Mucosa of stomach (tissue), 1 donor: ENCODE data around the gene FAP.

Source experiments
- H3K27me3 ChIP-seq: one replicate; pipeline ENCODE4 v1.7.0; 2013; ENCODE audit warnings: mild to moderate bottlenecking, low read length; ENCODE audit not compliant: control insufficient read depth, insufficient read depth
- H3K36me3 ChIP-seq: one replicate; pipeline ENCODE4 v1.7.0; 2013; ENCODE audit warnings: low read length; ENCODE audit not compliant: control insufficient read depth, insufficient read depth
- H3K4me1 ChIP-seq: one replicate; pipeline ENCODE4 v1.7.0; 2013; ENCODE audit warnings: mild to moderate bottlenecking, low read length; ENCODE audit not compliant: control insufficient read depth, insufficient read depth
- H3K4me3 ChIP-seq: one replicate; pipeline ENCODE4 v1.7.0; 2013; ENCODE audit warnings: low read length
- H3K9ac ChIP-seq: one replicate; pipeline ENCODE4 v1.7.0; 2013; ENCODE audit warnings: mild to moderate bottlenecking, low read length, moderate library complexity
- H3K9me3 ChIP-seq: one replicate; pipeline ENCODE4 v1.7.0; 2013; ENCODE audit warnings: mild to moderate bottlenecking, low read length, moderate library complexity; ENCODE audit not compliant: control insufficient read depth
- donor health status: Pancreatic carcinoma.

The FAP gene

DNA sequence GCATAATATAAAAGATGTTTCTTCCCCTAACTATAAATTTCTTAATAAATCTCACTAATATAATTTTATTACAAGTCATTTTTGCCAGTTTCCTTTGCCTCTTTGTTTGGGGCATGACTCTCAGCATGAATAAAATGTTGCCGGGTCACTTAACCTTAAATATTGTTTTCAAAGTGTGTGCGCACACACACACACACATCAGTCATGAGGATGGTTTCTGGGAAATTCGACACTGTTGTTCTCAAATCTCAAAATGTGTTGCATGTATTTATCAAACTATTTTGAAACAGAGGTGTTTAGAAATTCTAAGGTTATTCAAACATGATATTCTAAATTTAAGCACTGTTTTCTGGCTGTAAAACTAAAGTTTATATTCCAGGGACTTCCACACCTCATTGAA lies 31.5 kb downstream of the FAP start:
- Histone ChIP-seq H3K4me3 (no peak overlapping the region), H3K27me3 (no peaks in the 10 kb centered on the region), H3K4me1 (no peaks in the 10 kb centered on the region), H3K9me3 (no peaks in the 10 kb centered on the region), H3K9ac (no peak overlapping the region), H3K36me3 (no peaks in the 10 kb centered on the region)

DNA sequence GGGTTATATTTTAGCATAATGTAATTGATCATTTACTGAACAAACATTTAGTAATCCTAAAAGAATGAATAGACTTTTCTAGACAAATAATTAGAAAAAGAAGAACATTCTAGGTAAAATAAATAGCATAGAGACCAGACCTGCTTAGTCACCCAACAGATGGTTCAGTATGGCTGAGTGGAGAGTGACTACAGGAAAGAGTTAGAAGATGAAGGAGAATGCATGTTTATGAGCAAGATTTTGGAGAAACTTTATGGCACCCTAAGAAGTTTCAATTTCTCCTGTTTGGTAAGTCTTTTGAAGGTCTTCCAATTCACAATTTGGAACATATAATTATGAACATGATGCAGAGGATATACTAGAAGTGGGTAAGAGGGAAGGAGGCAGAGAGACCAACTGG lies 32.9 kb downstream of the FAP start:
- Histone ChIP-seq H3K9ac (no peak overlapping the region), H3K9me3 (no peaks in the 10 kb centered on the region), H3K4me3 (no peak overlapping the region), H3K27me3 (no peaks in the 10 kb centered on the region), H3K4me1 (no peaks in the 10 kb centered on the region), H3K36me3 (no peaks in the 10 kb centered on the region)

DNA sequence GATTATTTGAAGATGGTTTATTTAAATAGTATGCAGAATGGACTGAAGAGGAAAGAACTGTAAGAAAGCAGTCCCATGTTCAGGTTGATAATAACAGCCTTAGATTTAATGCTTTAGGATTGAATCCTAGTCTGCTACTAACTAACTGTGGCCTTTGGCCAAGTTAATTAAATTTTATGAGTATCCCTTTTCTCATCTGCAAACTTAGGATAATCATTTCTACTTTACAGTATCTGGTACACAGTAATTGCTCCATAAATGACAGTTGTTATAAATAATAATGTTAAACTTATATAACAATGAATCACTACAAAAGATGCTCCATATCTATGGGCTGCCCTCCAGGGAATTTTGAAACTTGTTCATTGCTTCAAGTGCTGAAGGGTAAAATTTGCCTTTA lies 41.0 kb downstream of the FAP start:
- Histone ChIP-seq H3K4me3 (no peak overlapping the region), H3K4me1 (no peaks in the 10 kb centered on the region), H3K36me3 (no peaks in the 10 kb centered on the region), H3K27me3 (no peaks in the 10 kb centered on the region), H3K9ac (no peak overlapping the region), H3K9me3 (no peaks in the 10 kb centered on the region)

DNA sequence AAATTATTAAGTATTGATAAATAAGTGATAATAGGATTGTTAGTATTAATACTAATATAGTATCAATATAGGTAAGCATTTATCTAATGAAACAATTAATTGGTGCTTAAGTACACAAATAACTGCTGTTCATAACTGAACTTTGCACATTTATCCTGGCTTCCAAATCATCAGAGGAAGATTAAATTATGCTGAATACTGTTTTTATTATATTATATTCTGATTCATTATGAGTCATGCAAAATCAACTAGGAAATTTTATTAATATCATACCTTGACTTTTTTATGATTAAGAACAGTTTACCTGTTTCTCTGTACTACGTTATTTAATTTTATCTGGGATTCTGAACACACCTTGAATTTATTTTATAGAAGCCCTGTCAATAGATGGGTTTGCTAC lies 42.6 kb downstream of the FAP start:
- Histone ChIP-seq H3K4me3 (no peak overlapping the region), H3K9ac (no peak overlapping the region), H3K4me1 (no peaks in the 10 kb centered on the region), H3K27me3 (no peaks in the 10 kb centered on the region), H3K36me3 (no peaks in the 10 kb centered on the region), H3K9me3 (no peaks in the 10 kb centered on the region)

DNA sequence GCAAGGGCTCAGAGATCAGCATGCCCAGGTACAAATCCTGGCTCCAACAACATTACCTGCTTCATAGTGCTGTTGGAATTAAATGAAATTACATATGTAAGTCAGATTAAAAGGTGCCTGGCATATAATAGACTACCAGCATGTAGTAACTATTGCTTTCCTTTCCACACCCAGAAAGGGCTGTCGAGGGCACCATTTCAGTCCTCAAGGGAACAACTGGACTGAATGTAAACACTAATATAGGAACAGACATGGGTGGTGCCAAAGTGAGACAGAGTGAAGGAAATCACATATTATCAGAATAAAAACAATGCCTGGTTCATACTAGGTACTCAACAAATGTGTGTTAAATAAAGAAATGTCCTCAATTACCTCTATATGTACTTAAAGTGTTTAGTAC lies 43.3 kb downstream of the FAP start:
- Histone ChIP-seq H3K36me3 (no peaks in the 10 kb centered on the region), H3K27me3 (no peaks in the 10 kb centered on the region), H3K9ac (no peak overlapping the region), H3K4me1 (no peaks in the 10 kb centered on the region), H3K4me3 (no peak overlapping the region), H3K9me3 (no peaks in the 10 kb centered on the region)

DNA sequence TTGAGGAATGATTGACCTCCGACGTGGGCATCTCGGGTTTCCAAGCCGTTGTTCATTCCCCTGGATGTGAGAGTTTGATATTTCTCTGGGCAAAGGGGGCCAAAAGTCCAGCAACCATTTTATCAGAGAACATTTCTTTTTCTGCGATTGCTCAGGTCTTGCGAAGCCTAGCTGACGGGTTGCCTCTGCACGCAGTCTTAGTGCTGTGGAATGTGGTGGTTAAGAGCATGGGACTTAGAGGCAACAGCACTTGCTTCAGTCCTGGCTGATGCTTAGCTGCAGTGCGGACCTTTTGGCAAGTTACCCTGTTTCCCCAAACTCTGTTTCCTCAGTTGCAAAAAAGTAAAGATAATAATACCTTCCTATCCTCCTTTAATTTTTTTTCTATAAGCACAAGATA lies 45.0 kb downstream of the FAP start:
- Histone ChIP-seq H3K4me3 (no peak overlapping the region), H3K27me3 (no peaks in the 10 kb centered on the region), H3K9ac (no peak overlapping the region), H3K4me1 (no peaks in the 10 kb centered on the region), H3K36me3 (no peaks in the 10 kb centered on the region), H3K9me3 (no peaks in the 10 kb centered on the region)

DNA sequence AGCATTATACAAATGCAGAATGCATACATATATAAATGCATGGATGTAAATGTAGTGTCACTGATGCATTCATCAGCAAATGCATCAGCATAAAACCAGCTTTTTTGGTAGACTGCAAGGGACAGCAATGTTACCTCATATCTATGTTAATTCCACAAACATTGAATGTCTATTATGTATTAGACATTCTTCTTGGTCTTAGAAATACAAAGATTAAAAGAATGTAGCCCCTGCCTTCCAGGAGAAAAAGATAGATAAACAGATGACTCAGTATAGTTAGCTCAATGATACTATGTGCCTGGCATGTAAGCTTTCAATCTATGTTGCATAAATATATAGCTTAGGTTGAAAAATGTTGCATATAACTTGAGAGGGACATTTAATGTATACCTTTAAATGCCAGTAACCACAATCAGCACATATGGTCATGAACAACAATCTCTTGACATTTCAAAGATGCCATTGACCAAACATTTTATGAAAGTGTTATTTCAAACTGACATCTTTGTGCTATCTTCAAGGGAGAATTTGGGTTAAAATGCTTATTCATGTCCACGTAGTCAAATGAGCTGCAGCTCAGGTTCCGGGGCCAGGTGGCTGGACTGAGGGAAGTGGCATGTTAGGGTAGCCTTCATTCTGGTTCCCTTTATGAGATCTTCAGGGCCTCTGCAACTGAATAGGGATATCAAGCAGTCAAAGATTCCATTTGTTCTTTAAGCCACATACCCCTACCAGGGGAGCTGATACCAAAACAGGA lies 46.0 kb downstream of the FAP start:
- no peaks in the 10 kb centered on the region for H3K4me1 ChIP-seq
- no peaks in the 10 kb centered on the region for H3K36me3 ChIP-seq
- H3K9me3 ChIP-seq, result no peaks in the 10 kb centered on the region
- H3K9ac ChIP-seq, result no peak overlapping the region
- H3K27me3 ChIP-seq, result no peaks in the 10 kb centered on the region
- no peak overlapping the region for H3K4me3 ChIP-seq

DNA sequence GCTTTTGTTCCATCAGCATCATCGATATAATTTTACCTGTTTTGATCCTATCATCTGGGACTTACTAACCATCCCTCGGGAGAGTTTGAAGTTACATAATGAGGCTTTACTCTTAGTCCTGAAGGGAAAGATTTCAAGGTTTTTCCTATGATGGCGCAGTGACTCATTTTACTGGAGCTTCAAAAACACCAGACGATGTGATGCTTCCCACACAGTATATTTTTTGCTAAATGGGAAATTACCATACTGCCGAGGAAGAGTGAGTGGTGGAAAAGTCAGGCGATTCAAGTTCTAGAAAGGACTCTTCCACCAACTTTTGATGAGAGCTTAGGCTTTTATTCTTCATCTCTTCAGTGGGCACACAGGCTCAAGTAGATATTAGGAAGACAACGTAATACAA lies 46.6 kb downstream of the FAP start:
- Histone ChIP-seq H3K36me3 (no peaks in the 10 kb centered on the region), H3K9ac (no peak overlapping the region), H3K27me3 (no peaks in the 10 kb centered on the region), H3K9me3 (no peaks in the 10 kb centered on the region), H3K4me3 (no peak overlapping the region), H3K4me1 (no peaks in the 10 kb centered on the region)

DNA sequence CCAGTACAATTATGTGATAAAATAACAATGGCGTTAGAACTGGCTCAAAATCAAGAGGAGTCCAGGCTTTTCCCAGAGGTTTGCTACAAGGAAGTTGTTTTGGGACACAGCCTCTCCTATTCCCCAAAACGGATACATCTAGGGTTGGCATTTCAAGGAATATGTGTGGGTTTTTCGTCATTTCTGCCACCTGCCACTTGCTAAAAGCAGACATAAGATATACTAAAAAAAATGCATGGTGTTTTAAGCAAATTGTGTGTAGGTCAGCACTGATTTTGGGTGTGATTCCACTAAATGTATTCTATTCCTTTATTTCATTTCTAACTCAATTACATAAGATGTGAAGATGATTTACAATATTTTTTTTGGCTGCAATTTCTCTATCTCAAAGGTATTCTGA lies 54.8 kb downstream of the FAP start:
- Histone ChIP-seq H3K4me1 (no peaks in the 10 kb centered on the region), H3K4me3 (no peak overlapping the region), H3K9me3 (no peaks in the 10 kb centered on the region), H3K9ac (no peak overlapping the region), H3K27me3 (no peaks in the 10 kb centered on the region), H3K36me3 (no peaks in the 10 kb centered on the region)

DNA sequence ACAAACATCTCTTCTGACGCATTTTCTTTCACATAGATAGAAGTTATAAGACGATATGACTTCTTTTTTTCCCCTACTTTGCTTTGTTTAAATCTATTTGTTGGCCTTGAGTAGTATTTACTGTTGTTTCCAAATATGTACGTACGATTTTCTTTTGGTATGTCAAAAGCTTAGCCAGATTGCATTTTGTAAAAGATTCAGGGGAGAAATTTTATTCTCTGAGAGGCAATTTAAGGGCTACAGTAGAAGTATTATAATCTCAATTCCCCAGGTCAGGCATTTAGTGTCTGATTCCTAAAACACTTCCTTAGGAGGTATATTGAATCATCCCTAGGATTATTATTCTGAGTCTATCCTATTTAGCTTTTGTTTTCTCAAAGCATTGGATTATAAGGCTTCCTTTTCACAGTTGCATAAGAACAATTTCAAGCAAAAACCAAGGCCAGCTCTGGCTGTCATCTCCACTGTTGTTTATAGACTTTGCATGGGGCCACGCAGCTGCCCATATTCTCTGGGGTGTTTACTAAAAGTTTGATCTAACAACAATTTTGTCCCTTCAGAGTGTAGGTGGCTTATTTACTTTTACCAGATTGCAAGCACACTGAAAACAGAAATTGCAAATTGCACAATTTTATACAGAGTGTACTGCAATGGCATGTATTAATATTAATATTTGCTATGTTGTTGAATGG lies 57.6 kb downstream of the FAP start:
- Histone ChIP-seq H3K4me3 (no peak overlapping the region), H3K9me3 (no peaks in the 10 kb centered on the region), H3K9ac (no peak overlapping the region), H3K36me3 (no peaks in the 10 kb centered on the region), H3K27me3 (no peaks in the 10 kb centered on the region), H3K4me1 (no peaks in the 10 kb centered on the region)

DNA sequence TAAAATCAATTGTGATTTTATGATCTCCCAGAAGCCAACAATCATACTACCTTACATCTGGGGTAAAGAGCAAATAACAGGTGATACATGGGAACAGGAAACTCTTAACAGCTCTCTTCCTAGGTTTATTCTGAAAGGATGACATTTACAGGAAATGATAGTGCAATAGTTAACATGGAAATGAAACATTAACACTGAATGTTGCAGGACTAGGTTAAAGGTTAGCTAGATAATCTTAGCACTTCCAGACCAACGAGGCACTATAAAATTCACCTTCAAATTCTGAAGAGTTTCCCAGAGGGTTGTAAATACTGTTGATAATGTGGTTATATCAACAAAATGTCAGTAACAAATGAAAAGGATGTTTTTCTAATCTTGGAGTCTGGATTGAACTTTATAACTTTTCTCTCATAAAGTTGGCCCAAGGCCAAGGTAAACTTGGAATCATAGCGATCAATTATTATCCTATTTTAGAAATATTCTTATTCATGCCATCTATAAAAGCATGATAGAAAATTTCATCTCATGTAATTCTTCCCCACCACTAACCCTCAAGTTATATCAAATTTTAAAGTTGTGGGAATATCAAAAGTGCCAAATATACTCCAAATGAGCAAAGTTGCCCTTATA lies 58.3 kb downstream of the FAP start:
- Histone ChIP-seq H3K9ac (no peak overlapping the region), H3K36me3 (no peaks in the 10 kb centered on the region), H3K9me3 (no peaks in the 10 kb centered on the region), H3K4me1 (no peaks in the 10 kb centered on the region), H3K4me3 (no peak overlapping the region), H3K27me3 (no peaks in the 10 kb centered on the region)

DNA sequence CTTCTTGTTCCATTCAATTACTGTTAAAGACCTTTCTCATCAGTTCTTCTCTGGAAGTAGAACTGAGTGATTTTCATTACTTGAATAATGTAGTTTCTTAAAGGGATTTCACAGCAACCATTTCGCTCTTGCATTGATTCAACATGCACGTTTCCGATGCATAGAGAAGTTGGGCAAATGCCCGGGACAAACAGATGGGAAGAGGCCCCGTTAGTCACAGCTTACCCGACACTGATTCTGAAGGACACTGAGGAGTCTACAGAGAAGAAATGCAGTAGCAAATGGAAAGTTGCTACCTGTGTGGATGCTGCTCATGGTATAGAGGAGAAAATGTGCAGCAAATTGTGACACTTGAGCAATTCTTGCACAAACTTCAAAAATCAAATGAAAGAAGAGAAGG lies 58.9 kb downstream of the FAP start:
- H3K27me3 ChIP-seq, result no peaks in the 10 kb centered on the region

More for the DNA sequence above, 58.9 kb downstream of the FAP start:
- Histone ChIP-seq H3K9ac (no peak overlapping the region), H3K36me3 (no peaks in the 10 kb centered on the region), H3K4me3 (no peak overlapping the region), H3K9me3 (no peaks in the 10 kb centered on the region), H3K4me1 (no peaks in the 10 kb centered on the region)
